Measurements from ENCODE around the gene MEIKIN. TPM values are rescaled to one million over a fixed set of nuclear protein-coding genes. Genes with fewer than 3 reads are reported as not detected.

Gene MEIKIN
- total RNA-seq, 1 donor = not detected

DNA sequence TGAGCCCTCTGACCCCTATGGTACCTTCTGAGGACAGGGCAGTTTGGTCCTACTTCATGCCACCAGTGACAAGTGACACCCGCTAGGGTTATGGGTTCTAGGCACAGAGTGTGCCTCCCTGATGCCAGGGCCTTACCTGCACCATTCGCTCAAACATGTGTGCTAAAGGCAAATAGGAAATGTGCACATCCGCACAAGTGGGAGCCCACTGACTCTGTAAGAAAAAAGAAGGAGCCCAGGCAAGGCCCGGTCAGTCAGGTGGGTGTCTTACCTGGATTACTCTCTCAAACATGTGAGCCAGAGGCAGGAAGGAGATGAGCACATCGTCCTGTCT is 29.1 kb upstream of the MEIKIN start:
- DNase-seq (ENCODE audit: low read depth in 2 of 3, low spot score in 2 of 3) = no peak

DNA sequence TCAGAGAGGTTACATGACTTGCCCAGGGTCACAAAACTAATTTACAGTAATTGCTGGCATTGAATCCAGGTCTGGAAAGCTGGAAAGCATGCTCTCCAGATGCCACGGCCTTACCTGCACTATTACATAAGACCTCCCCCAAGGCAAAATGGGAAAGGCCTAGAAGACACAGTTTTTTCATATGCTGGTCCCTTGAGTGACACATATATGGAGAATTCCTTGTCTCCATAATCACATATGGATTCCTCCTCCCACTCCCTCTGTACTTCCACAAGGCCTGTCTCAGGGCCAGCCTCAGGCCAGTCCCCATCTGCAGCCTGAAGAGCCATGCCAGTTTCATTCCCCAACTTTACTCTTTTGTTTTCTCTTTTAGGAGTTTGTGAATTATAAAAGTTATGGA is 28.6 kb upstream of the MEIKIN start:
- DNase-seq (ENCODE audit: low read depth in 2 of 3, low spot score in 2 of 3) = no peak

DNA sequence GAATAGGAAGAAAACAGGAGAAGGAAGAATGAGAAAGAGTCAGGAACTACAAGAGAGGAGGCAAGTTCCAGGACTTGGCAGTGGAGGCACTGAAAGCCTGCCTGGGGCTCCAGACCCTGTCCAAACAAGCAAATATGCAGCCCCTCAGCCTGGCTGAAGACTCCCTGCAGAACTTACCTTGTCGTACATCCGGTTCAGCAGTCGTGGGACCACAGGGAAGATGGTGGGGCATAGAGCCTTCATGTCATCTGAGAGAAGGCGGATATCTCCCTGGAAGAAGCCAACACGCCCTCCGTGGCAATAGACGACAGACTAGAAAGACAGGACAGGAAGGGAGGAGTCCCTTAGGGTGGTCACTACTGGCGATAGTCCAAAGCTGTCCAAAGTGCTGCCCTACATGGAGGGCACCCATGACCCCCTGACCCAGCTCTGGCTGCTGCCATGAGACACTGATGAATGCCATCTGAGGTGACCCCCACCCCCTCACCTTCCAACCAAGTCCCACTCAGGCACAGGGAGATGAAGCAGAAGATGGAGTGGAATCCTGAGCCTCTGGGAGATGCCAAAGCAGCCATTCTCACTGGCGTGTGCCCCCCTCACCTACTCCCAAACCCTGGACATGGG is 27.7 kb upstream of the MEIKIN start:
- no peak for DNase-seq (ENCODE audit: low read depth in 2 of 3, low spot score in 2 of 3)

DNA sequence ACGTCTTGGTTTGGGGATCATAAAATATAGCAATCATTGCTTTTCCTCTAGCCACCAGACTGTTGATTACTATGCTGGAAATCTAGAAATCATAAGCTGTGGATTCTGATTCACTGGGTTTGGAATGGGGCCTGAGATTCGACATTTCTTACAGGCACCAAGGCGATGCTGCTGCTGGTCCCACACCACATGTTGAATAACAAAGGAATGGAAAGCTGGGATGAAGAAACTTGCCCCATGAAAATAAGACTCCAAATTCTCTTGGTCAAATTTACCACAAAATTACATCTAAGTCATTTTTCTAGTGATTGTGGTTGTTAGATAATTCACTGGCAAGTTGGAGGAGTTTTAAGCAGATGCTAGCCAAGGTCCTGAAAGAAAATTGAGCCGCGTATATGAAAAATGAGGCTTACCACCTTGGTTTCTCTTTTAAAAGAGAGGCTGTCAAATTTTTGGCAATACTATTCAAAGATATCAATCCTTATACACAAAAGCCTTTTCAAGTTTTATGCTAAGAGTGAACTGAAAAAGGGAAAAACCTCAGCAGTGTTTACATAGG is 23.0 kb upstream of the MEIKIN start:
- DNase-seq (ENCODE audit: low read depth in 2 of 3, low spot score in 2 of 3) = no peak

DNA sequence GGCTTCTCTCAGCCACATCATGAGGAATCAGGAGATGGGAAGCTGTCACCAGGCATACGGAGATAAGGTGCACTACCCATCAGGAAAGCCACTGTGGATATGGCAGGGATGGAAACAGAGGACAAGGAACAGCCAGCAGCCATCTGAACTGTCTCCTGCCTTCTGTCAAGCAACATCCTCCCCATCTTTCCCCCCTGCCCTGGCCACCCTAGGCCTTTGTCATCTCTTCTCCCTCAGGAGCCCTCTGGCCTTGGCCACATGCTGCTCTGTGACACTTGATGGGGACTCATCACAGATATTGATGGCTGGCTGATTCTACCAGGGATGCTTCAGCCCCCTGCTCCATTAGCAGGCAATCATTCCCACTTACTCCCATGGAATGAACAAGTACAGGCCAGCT is 21.1 kb upstream of the MEIKIN start:
- DNase-seq (ENCODE audit: low read depth in 2 of 3, low spot score in 2 of 3) = no peak

DNA sequence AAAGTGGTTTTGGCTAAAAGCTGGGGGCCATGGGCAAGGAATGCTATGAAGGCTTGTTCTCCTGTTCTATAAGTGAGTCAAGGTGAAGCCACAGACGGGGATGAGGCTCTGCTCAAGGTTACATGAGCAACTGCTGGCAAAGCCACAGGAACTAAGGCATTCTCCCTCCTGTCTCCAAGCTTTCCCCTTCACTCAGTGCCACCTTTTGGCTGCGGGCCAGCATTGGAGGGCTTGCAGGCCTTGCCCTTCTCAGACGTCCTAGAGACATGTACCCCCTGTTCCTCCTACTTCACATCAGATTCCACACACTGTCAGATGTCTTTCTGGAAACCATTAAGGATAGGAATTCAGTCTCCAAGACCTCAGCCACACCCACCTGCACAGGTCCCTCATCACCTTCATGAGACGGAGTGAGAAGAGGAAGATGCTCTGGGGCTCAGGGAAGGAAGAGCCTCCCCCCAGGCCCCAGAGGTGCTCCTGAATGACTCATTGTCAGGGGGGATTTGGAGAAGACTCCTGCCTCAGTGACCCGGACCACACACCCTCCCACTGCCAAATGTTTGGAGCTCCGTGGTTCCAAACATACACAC is 20.5 kb upstream of the MEIKIN start:
- no peak for DNase-seq (ENCODE audit: low read depth in 2 of 3, low spot score in 2 of 3)

DNA sequence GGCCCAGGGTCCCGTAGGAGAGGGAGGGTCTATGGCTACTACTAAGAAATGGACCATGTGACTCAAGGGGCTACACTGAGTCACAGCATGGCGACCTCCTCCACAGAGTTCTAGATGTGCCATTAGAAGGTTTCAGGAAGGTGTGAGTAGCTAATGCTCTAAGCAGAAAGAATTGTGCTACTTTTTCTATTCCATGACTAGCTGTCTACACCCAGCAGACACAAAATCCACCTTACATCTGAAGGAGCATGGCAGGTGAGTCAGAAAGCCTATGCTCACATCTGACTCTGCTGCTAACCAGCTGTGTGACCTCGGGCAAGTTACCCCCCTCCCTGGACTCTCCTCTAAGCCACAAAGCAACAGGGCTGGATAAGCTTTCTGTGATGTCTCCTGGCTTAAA is 14.4 kb upstream of the MEIKIN start:
- DNase-seq (ENCODE audit: low read depth in 2 of 3, low spot score in 2 of 3) = no peak

DNA sequence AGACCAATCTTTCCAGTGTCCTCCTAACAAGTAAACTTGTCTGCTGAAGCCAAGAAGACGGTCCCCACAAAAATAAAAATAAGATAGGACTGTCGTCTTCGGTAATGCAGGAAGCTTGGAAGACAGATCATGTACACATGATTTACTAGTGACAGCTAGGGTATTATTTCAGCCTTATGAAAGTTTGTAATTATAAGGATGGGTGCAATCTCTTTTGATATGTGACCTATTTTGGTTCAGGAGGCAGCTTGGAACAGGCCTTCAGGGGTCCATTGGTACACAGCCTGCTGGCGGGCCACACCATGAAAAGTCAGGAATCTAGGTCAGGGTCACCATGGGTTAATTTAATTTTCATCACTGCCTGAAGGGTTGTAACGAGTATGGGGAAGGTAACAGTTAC is 13.7 kb upstream of the MEIKIN start:
- no peak for DNase-seq (ENCODE audit: low read depth in 2 of 3, low spot score in 2 of 3)

DNA sequence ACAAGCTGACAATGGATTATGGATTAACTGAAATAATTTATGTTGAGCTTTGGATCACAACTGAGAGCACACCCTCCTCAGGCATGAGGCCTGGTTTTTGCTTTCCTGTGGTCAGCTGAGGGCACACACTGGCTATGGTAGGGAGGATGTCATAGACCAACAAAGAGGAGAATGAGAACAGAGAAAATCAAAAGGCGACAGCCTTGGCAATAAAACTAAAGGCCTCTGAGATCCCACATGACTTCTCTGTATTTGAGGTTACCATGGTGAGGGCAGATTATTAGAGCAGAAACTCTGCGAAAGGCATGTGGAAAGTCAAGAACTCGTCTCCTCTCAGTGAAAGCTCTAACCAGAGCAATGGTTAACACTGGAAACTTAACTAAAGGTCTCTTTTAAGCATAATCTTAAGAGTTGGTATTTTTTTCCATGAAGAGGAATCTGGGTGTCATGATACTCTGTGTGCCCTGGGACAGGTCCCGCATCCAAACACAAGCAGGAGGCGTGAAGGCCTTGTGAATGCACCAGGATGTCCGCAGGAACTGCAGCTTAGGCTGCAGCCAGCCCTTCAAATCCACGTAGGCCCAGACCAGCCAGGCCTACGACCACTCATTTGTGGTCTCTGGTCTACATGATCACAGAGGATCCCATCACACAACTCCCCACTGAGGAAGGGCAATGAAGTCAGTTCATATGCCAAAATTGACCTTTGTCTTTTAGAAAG is 12.4 kb upstream of the MEIKIN start:
- no peak for DNase-seq (ENCODE audit: low read depth in 2 of 3, low spot score in 2 of 3)

DNA sequence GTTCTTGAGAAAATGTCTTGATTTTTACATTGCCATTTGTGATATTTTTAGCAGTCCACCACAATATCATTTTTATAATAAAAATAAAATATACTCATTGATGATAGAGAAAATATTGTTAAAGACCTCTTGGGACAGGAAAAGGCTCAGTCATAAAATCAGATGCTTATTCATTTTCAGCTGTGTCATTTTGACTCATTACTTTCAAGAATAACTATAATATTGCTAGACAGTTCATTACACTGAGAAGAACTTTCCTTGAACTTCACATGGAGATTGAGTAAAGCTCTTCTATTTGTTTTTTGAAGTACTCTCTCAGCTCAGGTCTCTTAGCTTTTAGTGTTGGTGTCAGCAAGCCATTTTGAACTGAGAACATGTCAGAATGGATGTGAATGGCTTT is 8.5 kb upstream of the MEIKIN start:
- no peak for DNase-seq (ENCODE audit: low read depth in 2 of 3, low spot score in 2 of 3)

DNA sequence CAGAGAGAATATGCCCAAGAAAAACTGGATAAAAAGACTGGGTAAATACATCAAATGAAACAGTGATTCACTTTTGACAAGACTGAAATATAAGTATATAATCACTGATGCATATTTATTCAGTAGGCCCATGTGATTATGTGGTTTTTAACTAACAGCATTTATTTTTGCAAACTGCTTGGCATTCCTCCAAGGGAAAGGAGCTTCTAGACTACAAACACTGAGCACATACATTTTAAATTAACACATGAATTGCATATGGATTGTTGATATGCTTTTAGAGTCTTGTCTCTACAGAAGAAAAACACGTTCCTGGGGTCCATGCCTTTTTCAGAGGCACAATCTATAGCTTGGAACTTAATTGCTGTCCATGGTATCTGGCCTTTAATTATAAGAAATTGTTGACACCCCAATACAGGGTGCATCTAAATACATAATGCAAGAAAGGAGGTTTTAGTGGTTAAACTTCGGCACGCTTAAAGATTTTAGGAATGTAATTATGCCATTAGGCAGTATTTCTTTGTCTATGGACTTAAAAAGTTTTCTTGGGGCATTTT is 6.9 kb upstream of the MEIKIN start:
- peak in 1 of 3 donors; percentile 7 for DNase-seq (ENCODE audit: low read depth in 2 of 3, low spot score in 2 of 3)

DNA sequence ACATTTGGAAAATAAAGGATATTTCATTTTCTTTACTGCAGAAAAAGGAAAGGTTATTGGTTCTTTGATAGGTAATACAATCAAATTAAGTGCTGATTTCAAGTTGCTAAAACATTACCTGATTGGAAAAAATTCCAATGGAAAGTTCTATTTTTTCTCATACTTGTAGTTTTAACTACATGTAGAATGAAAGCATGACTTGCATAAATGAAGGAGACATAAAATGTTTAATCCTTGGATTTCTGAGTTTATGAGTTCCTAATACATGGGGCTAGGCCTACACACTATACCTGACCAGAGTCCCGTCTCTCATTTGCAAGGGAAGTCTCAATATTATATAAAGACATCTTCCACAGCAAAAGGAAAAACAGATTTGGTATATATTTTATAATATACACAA is 5.2 kb upstream of the MEIKIN start:
- DNase-seq (ENCODE audit: low read depth in 2 of 3, low spot score in 2 of 3) = no peak

DNA sequence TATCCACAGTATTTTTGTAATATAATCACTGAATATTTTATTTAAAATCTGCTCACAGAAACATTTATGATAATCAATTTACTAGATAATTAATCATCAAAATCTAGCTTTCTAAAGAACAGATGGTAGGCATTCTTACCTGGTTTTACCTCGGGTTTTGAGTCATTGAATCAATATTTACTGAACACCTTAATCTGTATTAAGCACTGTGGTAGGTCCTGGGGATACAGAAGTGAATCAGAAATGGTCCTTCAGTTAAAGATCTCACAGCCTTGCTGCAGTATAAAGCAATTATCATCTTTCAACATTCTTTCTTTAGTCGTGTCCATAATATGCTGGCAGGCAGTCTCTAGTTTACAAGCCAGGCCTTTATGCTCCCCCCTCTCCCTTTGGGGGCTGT is 2.0 kb upstream of the MEIKIN start:
- DNase-seq (ENCODE audit: low read depth in 2 of 3, low spot score in 2 of 3) = no peak

DNA sequence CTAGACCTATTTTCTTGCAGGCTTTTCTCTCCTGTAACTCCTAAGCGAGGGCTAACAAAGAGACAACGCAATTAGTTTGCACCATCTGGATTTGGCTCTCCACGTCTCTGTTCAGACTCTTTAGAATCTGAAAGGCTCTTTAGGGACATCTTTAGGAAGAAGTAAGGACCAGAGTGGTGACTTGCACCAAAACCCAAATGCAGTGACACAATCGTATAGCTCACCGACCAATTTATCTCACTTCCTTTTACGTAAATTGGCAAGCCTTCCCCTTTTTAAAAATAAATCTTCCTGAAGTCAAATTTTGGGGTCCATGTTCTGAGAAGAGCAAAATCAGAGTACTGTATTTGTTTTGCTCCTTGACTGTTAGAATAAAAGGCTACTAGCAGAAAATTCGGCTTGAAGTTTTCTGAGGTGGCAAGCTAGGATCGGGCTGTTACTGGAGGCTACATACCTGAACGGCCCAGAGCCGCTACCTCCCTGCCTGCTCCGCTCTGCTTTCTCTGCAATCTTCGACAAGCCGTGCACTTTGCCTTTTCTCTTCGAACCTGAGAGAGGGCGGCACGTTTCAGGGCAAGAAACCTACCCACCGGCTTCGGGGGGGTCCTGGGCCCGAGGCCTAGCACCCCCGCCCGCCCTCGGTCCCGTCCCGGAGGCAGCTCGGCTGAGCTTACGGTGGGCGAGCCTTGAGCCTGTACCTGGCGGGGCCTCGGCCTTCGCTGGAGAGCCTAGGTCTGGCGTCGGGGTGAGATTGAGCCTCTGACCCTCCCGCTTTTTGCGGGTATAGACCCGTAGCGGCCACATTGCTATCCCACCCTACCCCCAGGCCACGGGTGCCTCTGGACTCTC is 537 bp downstream of the MEIKIN start:
- DNase-seq (ENCODE audit: low read depth in 2 of 3, low spot score in 2 of 3) = peak in 1 of 3 donors; percentile 11

DNA sequence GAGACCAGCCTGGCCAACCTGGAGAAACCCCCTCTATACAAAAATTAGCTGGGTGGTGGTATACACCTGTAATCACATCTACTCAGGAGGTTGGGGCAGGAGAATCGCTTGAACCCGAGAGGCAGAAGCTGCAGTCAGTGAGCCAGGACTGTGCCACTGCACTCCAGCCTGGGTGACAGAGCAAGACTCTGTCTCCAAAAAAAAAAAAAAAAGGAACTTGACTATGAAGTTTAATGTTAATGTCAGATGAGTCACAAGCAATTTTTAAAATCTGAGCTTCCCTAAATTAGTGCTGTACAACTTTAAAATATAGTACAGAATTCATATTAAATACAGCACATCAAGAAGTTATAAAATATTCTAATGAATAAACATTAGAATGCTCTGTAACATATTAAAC is 1.5 kb downstream of the MEIKIN start:
- DNase-seq (ENCODE audit: low read depth in 2 of 3, low spot score in 2 of 3) = peak in 1 of 3 donors; percentile 10

DNA sequence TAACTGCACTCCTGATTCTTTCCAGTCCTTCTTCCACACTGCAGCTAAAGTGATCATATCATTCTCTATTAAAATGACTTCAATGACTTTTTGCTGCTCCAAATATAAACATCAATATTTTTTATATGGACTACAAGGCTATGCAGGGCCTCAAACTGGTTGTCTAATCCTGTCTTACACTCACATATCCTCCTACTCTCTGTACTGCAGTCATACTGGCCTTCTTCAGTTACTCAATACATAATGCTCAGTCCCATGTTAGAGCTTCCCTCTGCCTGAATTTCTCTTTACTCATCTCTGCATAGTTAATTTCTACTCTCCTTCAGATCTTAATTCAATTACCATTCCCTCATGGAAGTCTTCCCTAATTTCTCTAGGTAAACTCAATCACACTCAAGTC is 3.4 kb downstream of the MEIKIN start:
- no peak for DNase-seq (ENCODE audit: low read depth in 2 of 3, low spot score in 2 of 3)

DNA sequence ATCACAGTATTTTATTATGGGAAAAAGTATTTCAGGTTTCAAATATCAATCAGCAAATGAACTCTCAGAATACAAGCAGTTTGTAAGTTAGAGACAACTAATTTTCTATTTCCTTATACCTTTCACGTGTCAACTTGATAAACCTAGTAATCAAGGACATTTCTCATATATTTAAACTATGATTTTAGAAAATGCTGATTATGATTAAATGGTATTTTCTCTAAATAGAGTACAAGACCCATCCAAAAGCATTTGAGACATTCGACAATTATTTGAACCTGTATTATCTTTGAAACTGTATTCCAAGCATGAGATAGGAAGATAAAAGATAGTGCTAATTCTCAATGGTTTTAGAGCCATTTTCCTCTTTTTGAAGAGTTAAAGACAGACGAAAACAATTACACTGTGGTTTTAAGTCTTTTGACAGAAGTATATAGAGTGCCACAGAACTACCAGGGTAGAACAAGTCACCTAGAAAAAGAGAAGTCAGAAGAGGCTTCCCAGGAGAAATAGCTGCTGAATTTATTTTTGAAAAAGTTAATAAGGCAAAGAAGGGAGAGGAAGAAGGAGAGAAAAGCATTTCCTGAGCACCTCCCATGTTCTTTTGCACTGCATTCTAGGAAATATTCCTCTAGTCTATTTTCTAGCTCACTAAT is 5.6 kb downstream of the MEIKIN start:
- no peak for DNase-seq (ENCODE audit: low read depth in 2 of 3, low spot score in 2 of 3)

DNA sequence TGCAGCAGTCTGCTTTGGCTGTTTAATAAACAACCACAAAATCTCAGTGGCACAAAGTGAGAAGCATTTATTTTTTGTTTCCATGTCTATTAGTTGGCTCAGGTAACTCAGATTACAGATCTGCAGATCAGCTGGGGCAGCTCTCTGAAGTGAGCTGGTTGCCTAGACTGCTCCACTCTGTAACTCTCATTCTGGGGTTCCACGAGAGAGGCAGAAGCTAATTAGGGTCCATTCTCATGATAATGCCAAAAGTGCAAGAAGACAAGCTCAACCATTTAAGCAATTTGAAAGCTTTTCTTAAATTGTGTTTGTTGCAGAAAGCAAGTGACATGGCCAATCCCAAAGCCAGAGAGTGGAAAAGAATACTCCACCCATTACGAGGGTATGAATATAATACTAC is 13.2 kb downstream of the MEIKIN start:
- no peak for DNase-seq (ENCODE audit: low read depth in 2 of 3, low spot score in 2 of 3)

DNA sequence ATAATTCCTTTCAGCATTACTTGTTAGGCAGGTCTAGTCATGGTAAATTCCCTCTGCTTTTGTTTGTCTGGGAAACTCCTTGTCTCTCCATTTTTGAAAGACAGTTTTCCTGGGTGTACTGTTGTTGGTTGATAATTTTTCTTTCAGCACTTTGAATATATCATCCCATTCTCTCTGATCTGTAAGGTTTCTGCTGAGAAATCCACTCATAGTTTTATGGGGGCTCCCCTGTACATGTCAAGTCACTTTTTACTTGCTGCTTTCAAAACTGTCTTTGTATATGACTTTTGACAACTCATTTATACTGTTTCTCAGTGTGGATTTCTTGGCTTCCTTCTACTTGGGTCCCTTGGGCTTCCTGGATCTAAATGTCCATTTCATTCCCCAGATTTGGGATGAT is 16.5 kb downstream of the MEIKIN start:
- DNase-seq (ENCODE audit: low read depth in 2 of 3, low spot score in 2 of 3) = no peak

DNA sequence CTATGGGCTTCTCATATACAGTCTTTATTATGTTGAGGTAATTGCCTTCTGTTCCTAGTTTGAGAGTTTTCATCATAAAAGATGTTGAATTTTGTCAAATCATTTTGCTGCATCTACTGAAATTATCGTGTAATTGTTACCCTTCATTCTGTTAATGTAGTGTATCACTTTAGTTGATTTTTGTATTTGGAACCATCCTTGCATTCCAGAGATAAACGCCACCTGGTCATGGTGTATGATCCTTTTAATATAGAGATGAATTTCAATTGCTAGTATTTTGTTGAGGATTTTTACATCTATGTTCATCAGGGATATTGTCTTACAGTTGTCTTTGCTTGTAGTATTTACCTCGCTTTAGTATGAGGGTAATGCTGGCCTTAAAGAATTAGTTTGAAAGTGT is 19.3 kb downstream of the MEIKIN start:
- no peak for DNase-seq (ENCODE audit: low read depth in 2 of 3, low spot score in 2 of 3)
